Measurements from ENCODE around the gene ELF2. TPM values are rescaled to one million over a fixed set of nuclear protein-coding genes. Genes with fewer than 3 reads are reported as not detected.

Gene ELF2
- polyA plus RNA-seq, 1 of the 3 experiments (the other 2 are of a cell fraction): 14.0 TPM

- Histone ChIP-seq H3K27me3 (ENCODE audit: insufficient read depth) (no peaks in the 10 kb centered on the region), H3K4me1 (ENCODE audit: control insufficient read depth in 1 of 2, insufficient read depth in 2 of 2, low read depth in 1 of 2, low read length in 1 of 2) (peaks cover 0 to 5% of the 10 kb centered on the region in 2 experiments; a peak in 2 of 4 replicates), H2AFZ (ENCODE audit: low read depth) (no peak overlapping the region), H3F3A (replicated peaks; ENCODE audit: insufficient read depth) (peaks cover 6% of the 10 kb centered on the region), H3K36me3 (replicated peaks in 1 of 2; ENCODE audit: control insufficient read depth in 1 of 2, insufficient read depth in 2 of 2, low read length in 1 of 2) (peaks cover 17 to 22% of the 10 kb centered on the region in 2 experiments), H3K9ac (no peak overlapping the region), H3K27ac (ENCODE audit: low read depth in 2 of 2, low read length in 1 of 2) (no peak overlapping the region), H4K20me1 (ENCODE audit: insufficient read depth) (no peaks in the 10 kb centered on the region), H3K4me2 (no peak overlapping the region), H3K79me2 (ENCODE audit: insufficient read depth) (no peaks in the 10 kb centered on the region; the same call in 1 of the 2 replicates), H3K9me2 (no peaks in the 10 kb centered on the region), H3K9me3 (no peaks in the 10 kb centered on the region), H3K4me3 (ENCODE audit: low read depth in 2 of 2, low read length in 1 of 2) (no peak overlapping the region)
- ChIA-PET CTCF (interaction anchor here (0.7 kb wide), 1 partner anchor 35 kb away, joined by 3 read pairs; no protein-coding TSS in a partner anchor), POLR2A (no interaction called here)
- TF ChIP-seq PBX3 (IDR thresholded peaks at IDR 0.05) (no peak), MAX (IDR thresholded peaks at IDR 0.05; ENCODE audit: low read depth) (no peak), ZBTB33 (IDR thresholded peaks at IDR 0.05; ENCODE audit: borderline replicate concordance, low read depth) (no peak), TAF1 (IDR thresholded peaks at IDR 0.05; ENCODE audit: borderline replicate concordance, low read depth, low read length) (no peak), EP300 (IDR thresholded peaks at IDR 0.05; ENCODE audit: borderline replicate concordance in 1 of 2, low read depth in 1 of 2, low read length in 1 of 2) (no peak), USF2 (IDR thresholded peaks at IDR 0.05; ENCODE audit: borderline replicate concordance, low read depth, low read length) (no peak), FOSL2 (IDR thresholded peaks at IDR 0.05; ENCODE audit: borderline replicate concordance, low read depth) (no peak), ELF1 (IDR thresholded peaks at IDR 0.05) (no peak), CTCF (IDR thresholded peaks at IDR 0.05) (no peak), EZH2phosphoT487 (IDR thresholded peaks at IDR 0.05; ENCODE audit: borderline replicate concordance, low read depth) (no peak), RFX5 (IDR thresholded peaks at IDR 0.05; ENCODE audit: low read length) (no peak)
- DNase-seq: no peak
These were observed 42.6 kb downstream of the ELF2 start for GRCh38 chr4:139134403-139134802.
